Pancreas (tissue), 10 donors: ENCODE measurements around the gene DOK7. TPM values are rescaled to one million over a fixed set of nuclear protein-coding genes. Genes with fewer than 3 reads are reported as not detected.

Source experiments
- ATAC-seq, 4 donors: fragments of 200-7000 bp; cut with Tn5 transposase; one replicate each; pipeline versions ENCODE4 v1.8.0 to v1.9.1; 2020; ENCODE audit warnings: mild to moderate bottlenecking in 4 of 4, moderate library complexity in 4 of 4
- DNase-seq, 6 donors: peaks; one replicate each; pipeline ENCODE4 v3.0.0-alpha.2; 2020
- FAIRE-seq: peaks from 2 replicates; lab custom pipeline; 2012; peaks lifted over from hg19 to GRCh38; lab: Jason Lieb, UNC
- H3K27ac ChIP-seq, 4 donors: fragments of 200-600 bp; sonication (generic); 1 replicate in 3 of 4; 2 replicates in 1 of 4; pipeline versions ENCODE4 v1.5.0 to v1.8.0; 2020
- H3K27me3 ChIP-seq, 4 donors: fragments of 200-600 bp; one replicate each; pipeline ENCODE4 v1.8.0; 2021
- H3K36me3 ChIP-seq, 3 donors: fragments of 200-600 bp; sonication (generic) in 1 of 3; one replicate each; pipeline versions ENCODE4 v1.5.0 to v1.8.0; 2020 to 2021
- H3K4me1 ChIP-seq, 3 donors: fragments of 200-600 bp; one replicate each; pipeline ENCODE4 v1.8.0; 2021
- H3K4me3 ChIP-seq, 4 donors: fragments of 200-600 bp; sonication (generic) in 2 of 4; one replicate each; pipeline versions ENCODE4 v1.5.0 to v1.8.0; 2020 to 2021
- H3K9me3 ChIP-seq, 4 donors: fragments of 200-600 bp; one replicate each; pipeline ENCODE4 v1.8.0; 2021
- CTCF ChIP-seq, 4 donors: fragments of 200-600 bp; sonication (generic) in 3 of 4; IDR thresholded peaks; one replicate each; pipeline versions ENCODE4 v1.5.0 to v1.8.0; 2021; ENCODE audit warnings: antibody characterized with exemption in 4 of 4
- WGBS, 2 donors: extraction: QIAGEN DNeasy Blood & Tissue Kit; methylation state at CpG; one replicate each; pipeline ENCODE4 v1.1.7; 2013; 5-methylcytosine and 5-hydroxymethylcytosine counted together
- intact Hi-C, 3 donors: fragments of 100-400 bp; cut with DNase I; formaldehyde crosslinking; loops; one replicate each; pipeline versions ENCODE4 v1.11.1 to v1.14.2; 2022
- polyA plus RNA-seq, 2 donors: library from polyadenylated mRNA; stranded (reverse); fragments of 200-250 nt; gene quantifications; one replicate each; pipeline ENCODE4 v1.2.3, GENCODE V29; 2013
- total RNA-seq, 6 donors: library from RNA; stranded (reverse); fragmentation: NEBNext Ultra II Directional in 4 of 6; extraction: Animal tissue kit (Norgen Biotek cat#: 25700) in 4 of 6; gene quantifications; one replicate each; pipeline versions ENCODE4 v1.2.1 to v1.2.4, GENCODE V29; 2021 to 2023
- donor health status: healthy with polysubstance abuse.
- donor health status: DM: no; HTN: no; CAD: no; lungs with moderate emphysema.
- donor health status: DM: no; HTN: no; CAD: no.
- donor health status: control.
- donor health status: control.
- donor health status: Bipolar disorder and iron deficiency.
- donor health status: DM: yes; HTN: yes; CAD: no.
- donor health status: DM: no; HTN: no; CAD: no.
- donor health status: DM: no; HTN: no; CAD: no.
- donor health status: DM: yes; HTN: yes; CAD: no.

The DOK7 gene
- total and polyA plus RNA-seq, 8 donors: 2.5 to 8.0 (median 4.2) TPM

GRCh38 chr4:3467601-3468031 lies 4.5 kb downstream of the DOK7 start:
- H3K27me3 ChIP-seq: no peaks in the 10 kb centered on the region
- intact Hi-C loops: no loop called here
- peak in 1 of 6 donors; percentile 51 for DNase-seq
- 91 to 93% methylated on average over 15 of the region's 15 CpGs for WGBS, 2 donors
- no peak overlapping the region for H3K27ac ChIP-seq
- no peaks in the 10 kb centered on the region for H3K9me3 ChIP-seq
- TF ChIP-seq CTCF (IDR thresholded peaks at IDR 0.05): no peak
- no peak for ATAC-seq
- H3K36me3 ChIP-seq: no peaks in the 10 kb centered on the region
- H3K4me1 ChIP-seq: peaks cover 4 to 37% (median 27%) of the 10 kb centered on the region in 3 donors
- no peak for FAIRE-seq
- no peak overlapping the region for H3K4me3 ChIP-seq

- 90 to 95% methylated on average over 10 of the region's 10 CpGs for WGBS, 2 donors
- H3K9me3 ChIP-seq: no peaks in the 10 kb centered on the region
- H3K27me3 ChIP-seq: no peaks in the 10 kb centered on the region
- no peaks in the 10 kb centered on the region for H3K36me3 ChIP-seq
- H3K4me3 ChIP-seq: no peak overlapping the region
- no peak for TF ChIP-seq CTCF (IDR thresholded peaks at IDR 0.05)
- no peak overlapping the region for H3K27ac ChIP-seq
- DNase-seq (no peak), FAIRE-seq (no peak), ATAC-seq (no peak)
- peaks cover 6 to 37% (median 28%) of the 10 kb centered on the region in 3 donors for H3K4me1 ChIP-seq
- intact Hi-C loops: no loop called here
Observed at GRCh38 chr4:3468154-3468553, 5.0 kb downstream of the DOK7 start.

- H3K4me3 ChIP-seq: no peak overlapping the region
- H3K36me3 ChIP-seq: no peaks in the 10 kb centered on the region
- intact Hi-C loops: no loop called here
- H3K27me3 ChIP-seq: no peaks in the 10 kb centered on the region
- no peak for TF ChIP-seq CTCF (IDR thresholded peaks at IDR 0.05)
- ATAC-seq: no peak
- no peak for DNase-seq
- no peak for FAIRE-seq
- WGBS, 2 donors: 86 to 95% methylated on average over 11 of the region's 11 CpGs
- H3K4me1 ChIP-seq: peaks cover 9 to 37% (median 28%) of the 10 kb centered on the region in 3 donors
- no peak overlapping the region for H3K27ac ChIP-seq
- no peaks in the 10 kb centered on the region for H3K9me3 ChIP-seq
Observed at GRCh38 chr4:3468804-3469203, 5.7 kb downstream of the DOK7 start.

- Histone ChIP-seq H3K4me3 (no peak overlapping the region), H3K27me3 (no peaks in the 10 kb centered on the region), H3K9me3 (no peaks in the 10 kb centered on the region), H3K4me1 (peaks cover 9 to 34% (median 23%) of the 10 kb centered on the region in 3 donors), H3K36me3 (no peaks in the 10 kb centered on the region), H3K27ac (peak overlapping the region in 1 of 4 donors; percentile 40)
- ATAC-seq (peak; percentile 11 to 68 (median 30)), DNase-seq (peak in 5 of 6 donors; percentile 56 to 81 (median 65)), FAIRE-seq (no peak)
- no peak for TF ChIP-seq CTCF (IDR thresholded peaks at IDR 0.05)
- WGBS, 2 donors: 52 to 58% methylated on average over 29 to 31 of the region's 31 CpGs
- intact Hi-C loops: loop anchor here in 1 of 3 donors (10.0 kb wide), 1 partner anchor 125 kb away; no protein-coding TSS in a partner anchor
Observed at GRCh38 chr4:3469386-3470243, 6.5 kb downstream of the DOK7 start.
